Calu3 (cell line): Measurements from ENCODE around the gene EFCAB5. TPM values are rescaled to one million over a fixed set of nuclear protein-coding genes. Genes with fewer than 3 reads are reported as not detected.

Experiments used
- BruUV-seq: library from RNA; stranded (reverse); fragments of 400-500 nt; replicated peaks from 2 replicates; lab custom pipeline; 2021; lab: Mats Ljungman, UMichigan
- CTCF ChIA-PET: fragments of 300-600 bp; sonication (Branson Sonifier 250); formaldehyde crosslinking; loops from one replicate; lab custom pipeline; 2022; ENCODE audit warnings: antibody characterized with exemption; lab: Charles Lee
- DNase-seq: peaks from one replicate; pipeline ENCODE4 v3.0.0; 2022
- H3K27ac Mint-ChIP-seq: one replicate; pipeline ENCODE4 v1.8.0; 2022; ENCODE audit warnings: mixed read lengths; ENCODE audit not compliant: unreplicated experiment
- H3K27me3 Mint-ChIP-seq: one replicate; pipeline ENCODE4 v1.8.0; 2022; ENCODE audit warnings: mixed read lengths; ENCODE audit not compliant: unreplicated experiment
- H3K36me3 Mint-ChIP-seq: one replicate; pipeline ENCODE4 v1.8.0; 2022; ENCODE audit warnings: mild to moderate bottlenecking, moderate library complexity, mixed read lengths; ENCODE audit not compliant: insufficient read depth, unreplicated experiment
- H3K4me1 Mint-ChIP-seq: one replicate; pipeline ENCODE4 v1.8.0; 2022; ENCODE audit warnings: mild to moderate bottlenecking, low read depth, mixed read lengths; ENCODE audit not compliant: unreplicated experiment
- H3K4me3 Mint-ChIP-seq: one replicate; pipeline ENCODE4 v1.8.0; 2022; ENCODE audit warnings: mild to moderate bottlenecking, low read depth, moderate library complexity, mixed read lengths; ENCODE audit not compliant: unreplicated experiment
- H3K9me3 Mint-ChIP-seq: one replicate; pipeline ENCODE4 v1.8.0; 2022; ENCODE audit warnings: low read depth, mixed read lengths; ENCODE audit not compliant: unreplicated experiment
- intact Hi-C: fragments of 100-400 bp; cut with micrococcal nuclease; formaldehyde crosslinking; loops from one replicate; pipeline ENCODE4 v1.10.0; 2022; ENCODE audit not compliant: unreplicated experiment
- total RNA-seq: library from RNA; stranded (reverse); gene quantifications from 2 replicates; pipeline ENCODE4 v1.2.3, GENCODE V29; 2022
- TF ChIP-seq, protein P1 (sequence below): fragments of 200-600 bp; IDR thresholded peaks from one replicate; pipeline ENCODE4 v1.8.0; 2022; ENCODE audit warnings: antibody characterized with exemption; ENCODE audit not compliant: unreplicated experiment

EFCAB5 gene
- total RNA-seq, 1 experiment from 2014 or later, result 0.50 TPM

DNA sequence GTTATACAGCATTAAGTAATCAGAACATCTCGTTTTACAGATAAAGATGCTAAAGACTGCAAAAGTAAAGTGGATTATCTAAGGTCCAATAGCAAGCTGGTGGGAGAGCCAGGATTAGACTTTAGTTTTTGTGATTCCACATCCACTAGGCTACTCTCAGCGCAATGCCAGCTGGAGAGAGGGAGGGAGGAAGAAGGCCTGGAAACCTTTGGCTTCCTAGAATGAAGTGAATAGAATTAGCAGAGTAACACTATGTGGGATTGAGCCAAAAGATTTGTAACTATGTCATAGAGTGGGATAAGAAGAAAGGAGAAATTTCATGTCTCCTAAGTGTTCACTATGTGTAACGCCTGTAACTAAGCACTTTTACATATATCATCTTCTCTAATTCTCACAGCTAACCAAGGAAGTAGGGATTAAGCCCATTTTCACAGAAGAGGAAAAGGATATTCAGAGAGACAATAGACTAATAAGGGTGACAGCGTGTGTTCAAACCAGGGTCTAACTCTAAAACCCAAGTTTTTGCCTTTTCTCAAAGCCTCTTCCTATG lies 149.8 kb downstream of the EFCAB5 start:
- H3K27me3 Mint-ChIP-seq, result peaks cover 61% of the 10 kb centered on the region
- BruUV-seq, result no TSS peak
- CTCF ChIA-PET, result no interaction called here
- intact Hi-C loops, result loop anchor here (5.0 kb wide), 3 partner anchors 64 to 359 kb away; partner anchors contain the start of gene SSH2
- TF ChIP-seq, protein P1, sequence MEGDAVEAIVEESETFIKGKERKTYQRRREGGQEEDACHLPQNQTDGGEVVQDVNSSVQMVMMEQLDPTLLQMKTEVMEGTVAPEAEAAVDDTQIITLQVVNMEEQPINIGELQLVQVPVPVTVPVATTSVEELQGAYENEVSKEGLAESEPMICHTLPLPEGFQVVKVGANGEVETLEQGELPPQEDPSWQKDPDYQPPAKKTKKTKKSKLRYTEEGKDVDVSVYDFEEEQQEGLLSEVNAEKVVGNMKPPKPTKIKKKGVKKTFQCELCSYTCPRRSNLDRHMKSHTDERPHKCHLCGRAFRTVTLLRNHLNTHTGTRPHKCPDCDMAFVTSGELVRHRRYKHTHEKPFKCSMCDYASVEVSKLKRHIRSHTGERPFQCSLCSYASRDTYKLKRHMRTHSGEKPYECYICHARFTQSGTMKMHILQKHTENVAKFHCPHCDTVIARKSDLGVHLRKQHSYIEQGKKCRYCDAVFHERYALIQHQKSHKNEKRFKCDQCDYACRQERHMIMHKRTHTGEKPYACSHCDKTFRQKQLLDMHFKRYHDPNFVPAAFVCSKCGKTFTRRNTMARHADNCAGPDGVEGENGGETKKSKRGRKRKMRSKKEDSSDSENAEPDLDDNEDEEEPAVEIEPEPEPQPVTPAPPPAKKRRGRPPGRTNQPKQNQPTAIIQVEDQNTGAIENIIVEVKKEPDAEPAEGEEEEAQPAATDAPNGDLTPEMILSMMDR, result no peak
- DNase-seq, result no peak
- H3K27ac Mint-ChIP-seq, result no peak overlapping the region
- H3K4me1 Mint-ChIP-seq, result peaks cover 7% of the 10 kb centered on the region
- no peaks in the 10 kb centered on the region for H3K9me3 Mint-ChIP-seq
- H3K4me3 Mint-ChIP-seq, result no peak overlapping the region
- no peaks in the 10 kb centered on the region for H3K36me3 Mint-ChIP-seq

DNA sequence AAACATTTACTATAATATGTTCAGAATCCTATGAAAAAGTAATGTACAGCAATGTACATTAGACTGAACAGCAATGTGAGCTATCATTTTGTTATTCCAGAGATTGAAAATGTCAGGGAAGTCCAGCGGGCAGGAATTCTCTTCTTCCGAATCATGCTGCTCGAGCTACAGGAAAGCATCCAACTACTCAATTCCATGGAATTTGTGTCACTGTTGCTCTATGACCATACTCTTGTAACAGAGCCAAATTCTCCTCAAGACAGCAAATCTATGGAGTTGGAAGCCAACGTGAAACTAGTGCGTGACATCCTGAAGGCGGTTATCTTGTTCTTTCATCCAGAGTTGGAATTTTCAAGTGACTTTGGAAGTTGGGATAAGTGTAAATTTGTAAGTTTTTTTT lies 150.3 kb downstream of the EFCAB5 start:
- no TSS peak for BruUV-seq
- Mint-ChIP-seq H3K27me3 (peaks cover 55% of the 10 kb centered on the region), H3K27ac (no peak overlapping the region), H3K4me3 (no peak overlapping the region), H3K36me3 (no peaks in the 10 kb centered on the region), H3K9me3 (no peaks in the 10 kb centered on the region), H3K4me1 (peaks cover 7% of the 10 kb centered on the region)
- TF ChIP-seq, protein P1, result no peak
- CTCF ChIA-PET, result no interaction called here
- DNase-seq, result no peak
- intact Hi-C loops, result loop anchor here (5.0 kb wide), 3 partner anchors 64 to 359 kb away; partner anchors contain the start of gene SSH2

DNA sequence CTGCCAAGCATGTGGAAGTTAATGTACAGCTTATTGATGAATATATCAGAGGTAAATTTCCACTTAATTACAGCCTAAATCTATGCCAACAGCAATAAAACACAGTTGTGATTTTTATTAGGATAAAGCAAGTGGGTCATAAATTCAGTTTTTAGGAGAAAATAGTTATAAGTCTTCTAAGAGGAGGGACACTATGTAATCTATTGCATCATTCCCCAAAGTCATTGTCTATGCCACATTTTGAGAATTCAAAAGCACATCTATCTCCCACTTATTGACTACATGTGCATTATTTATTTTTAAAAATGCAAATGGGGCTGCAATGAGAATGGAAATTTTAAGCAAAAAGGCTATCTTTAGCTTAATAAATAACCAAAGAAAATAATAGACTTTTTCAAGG lies 151.5 kb downstream of the EFCAB5 start:
- CTCF ChIA-PET, result interaction anchor here (0.6 to 3.4 kb wide), 14 partner anchors 8 to 512 kb away, joined by 3 to 24 read pairs (median 4); no protein-coding TSS in a partner anchor
- H3K27ac Mint-ChIP-seq, result no peak overlapping the region
- no peaks in the 10 kb centered on the region for H3K9me3 Mint-ChIP-seq
- peaks cover 50% of the 10 kb centered on the region for H3K27me3 Mint-ChIP-seq
- TF ChIP-seq, protein P1, result no peak
- no peak overlapping the region for H3K4me3 Mint-ChIP-seq
- no peaks in the 10 kb centered on the region for H3K36me3 Mint-ChIP-seq
- DNase-seq, result no peak
- H3K4me1 Mint-ChIP-seq, result peaks cover 7% of the 10 kb centered on the region
- intact Hi-C loops, result loop anchor here (1.0 to 5.0 kb wide), 4 partner anchors 66 to 361 kb away; partner anchors contain the start of gene SSH2
- BruUV-seq, result no TSS peak

DNA sequence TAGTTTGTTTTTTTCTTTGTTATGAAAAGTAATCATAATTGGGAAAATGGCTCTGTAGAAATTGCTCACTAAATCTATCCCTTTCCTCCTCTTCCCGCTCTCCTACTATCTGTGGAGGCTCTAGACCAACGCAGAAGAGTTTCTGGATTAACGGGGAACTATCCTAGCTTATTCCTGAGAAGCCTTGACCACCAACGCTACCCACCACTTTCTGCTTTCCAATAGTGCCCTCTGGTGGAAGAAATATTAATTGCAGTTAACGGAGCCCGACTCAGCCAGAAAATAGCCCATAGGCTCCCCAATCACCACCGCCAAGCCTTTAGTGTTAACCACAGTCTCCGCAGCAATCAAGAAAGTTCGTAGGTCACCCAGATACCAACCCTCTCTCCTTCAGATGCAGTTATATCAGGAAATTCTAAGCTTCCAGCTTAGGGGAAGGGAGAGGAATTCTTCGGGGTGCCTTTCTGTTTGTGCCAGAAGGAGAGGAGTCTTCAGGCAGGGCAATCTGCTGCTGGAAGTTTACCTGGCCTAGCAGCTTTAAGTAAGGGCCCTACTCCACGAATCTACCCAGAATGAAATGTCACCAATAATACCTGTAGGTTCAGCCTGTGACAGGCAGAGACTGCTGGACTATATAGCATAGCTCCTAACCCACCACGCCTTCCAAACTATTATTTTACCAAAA lies 152.2 kb downstream of the EFCAB5 start:
- Mint-ChIP-seq H3K27ac (no peak overlapping the region), H3K9me3 (no peaks in the 10 kb centered on the region), H3K4me3 (no peak overlapping the region), H3K27me3 (peaks cover 57% of the 10 kb centered on the region), H3K4me1 (peaks cover 7% of the 10 kb centered on the region), H3K36me3 (no peaks in the 10 kb centered on the region)
- no TSS peak for BruUV-seq
- intact Hi-C loops, result loop anchor here (1.0 to 5.0 kb wide), 4 partner anchors 66 to 361 kb away; partner anchors contain the start of gene SSH2
- peak; percentile 69 for DNase-seq
- CTCF ChIA-PET, result interaction anchor here (0.6 to 3.4 kb wide), 14 partner anchors 9 to 512 kb away, joined by 3 to 24 read pairs (median 4); no protein-coding TSS in a partner anchor
- TF ChIP-seq, protein P1, result peak; percentile 51
